ENCODE data around the gene HIF1AN. TPM values are rescaled to one million over a fixed set of nuclear protein-coding genes. Genes with fewer than 3 reads are reported as not detected.
"Not testable (repeated sequence)": the region's sequence is repeated elsewhere in the genome, so short reads cannot be mapped to it uniquely, and the experiment has no call there.

Gene HIF1AN
- total RNA-seq, 1 donor from 2014 or later: 53.4 TPM

GRCh38 chr10:100562008-100562672, 26.4 kb downstream of the HIF1AN start:
- intact Hi-C loops (cut with micrococcal nuclease): loop anchor here (1.0 to 5.0 kb wide), 3 partner anchors 110 to 310 kb away; no protein-coding TSS in a partner anchor

- intact Hi-C loops (cut with micrococcal nuclease): no loop called here
These were observed 29.7 kb downstream of the HIF1AN start for GRCh38 chr10:100565206-100565985.

GRCh38 chr10:100566561-100566960, 30.8 kb downstream of the HIF1AN start:
- intact Hi-C loops (cut with micrococcal nuclease): no loop called here

GRCh38 chr10:100567249-100567648, 31.5 kb downstream of the HIF1AN start:
- intact Hi-C loops (cut with micrococcal nuclease): no loop called here

- intact Hi-C loops (cut with micrococcal nuclease): no loop called here
These were observed 32.1 kb downstream of the HIF1AN start for GRCh38 chr10:100567826-100568225.

- intact Hi-C loops (cut with micrococcal nuclease): no loop called here
These were observed 33.2 kb downstream of the HIF1AN start for GRCh38 chr10:100568912-100569311.

GRCh38 chr10:100569687-100570481, 34.1 kb downstream of the HIF1AN start:
- intact Hi-C loops (cut with micrococcal nuclease): no loop called here

GRCh38 chr10:100570506-100570905, 34.8 kb downstream of the HIF1AN start:
- intact Hi-C loops (cut with micrococcal nuclease): no loop called here

GRCh38 chr10:100571084-100571856, 35.5 kb downstream of the HIF1AN start:
- intact Hi-C loops (cut with micrococcal nuclease): no loop called here

GRCh38 chr10:100575146-100575545, 39.4 kb downstream of the HIF1AN start:
- intact Hi-C loops (cut with micrococcal nuclease): not testable (repeated sequence)

- intact Hi-C loops (cut with micrococcal nuclease): no loop called here
These were observed 40.0 kb downstream of the HIF1AN start for GRCh38 chr10:100575585-100576281.

- intact Hi-C loops (cut with micrococcal nuclease): no loop called here
These were observed 40.5 kb downstream of the HIF1AN start for GRCh38 chr10:100576282-100576635.

- intact Hi-C loops (cut with micrococcal nuclease): no loop called here
These were observed 43.7 kb downstream of the HIF1AN start for GRCh38 chr10:100579261-100580090.

- intact Hi-C loops (cut with micrococcal nuclease): no loop called here
These were observed 51.2 kb downstream of the HIF1AN start for GRCh38 chr10:100586959-100587358.

- intact Hi-C loops (cut with micrococcal nuclease): no loop called here
These were observed 62.4 kb downstream of the HIF1AN start for GRCh38 chr10:100598166-100598565.

GRCh38 chr10:100600218-100600617, 64.5 kb downstream of the HIF1AN start:
- intact Hi-C loops (cut with micrococcal nuclease): no loop called here

GRCh38 chr10:100607439-100607838, 71.7 kb downstream of the HIF1AN start:
- intact Hi-C loops (cut with micrococcal nuclease): no loop called here
